PC-3 (cell line): Measurements from ENCODE around the gene R3HDM4. TPM values are rescaled to one million over a fixed set of nuclear protein-coding genes. Genes with fewer than 3 reads are reported as not detected.
A peak's percentile ranks its signal among the peaks of the same experiment; 100 is the strongest.

Experiments
- ATAC-seq: fragments of 200-7000 bp; cut with Tn5 transposase; 2 replicates; pipeline ENCODE4 v1.9.1; 2020; ENCODE audit warnings: mild to moderate bottlenecking, moderate library complexity
- BruUV-seq: library from RNA; stranded (reverse); fragments of 400-500 nt; replicated peaks from 2 replicates; lab custom pipeline; 2021; lab: Mats Ljungman, UMichigan
- CTCF ChIA-PET: fragments of 300-600 bp; sonication (Branson Sonifier 250); formaldehyde crosslinking; loops from one replicate; lab custom pipeline; 2022; ENCODE audit warnings: antibody characterized with exemption; lab: Charles Lee
- POLR2A ChIA-PET: fragments of 300-600 bp; sonication (Branson Sonifier 250); formaldehyde crosslinking; loops from one replicate; lab custom pipeline; 2022; ENCODE audit warnings: antibody characterized with exemption; ENCODE audit not compliant: unreplicated experiment; lab: Charles Lee
- DNase-seq: peaks from one replicate; pipeline ENCODE4 v3.0.0-alpha.2; 2015
- H2AFZ ChIP-seq: fragments of 300-600 bp; sonication (generic); 2 replicates; pipeline ENCODE4 v1.6.0; 2016; ENCODE audit warnings: antibody characterized with exemption, low read length
- H3F3A ChIP-seq: fragments of 300-600 bp; sonication (generic); one replicate; pipeline ENCODE4 v1.6.0; 2017; ENCODE audit warnings: antibody characterized with exemption, low read length, control low read depth, mild to moderate bottlenecking; ENCODE audit not compliant: unreplicated experiment
- H3K27ac ChIP-seq: fragments of 300-600 bp; sonication (generic); 2 replicates; pipeline ENCODE4 v1.5.1; 2016; ENCODE audit warnings: mild to moderate bottlenecking, low read length
- H3K27me3 ChIP-seq: fragments of 300-600 bp; sonication (generic); 2 replicates; pipeline ENCODE4 v1.6.1; 2016; ENCODE audit warnings: low read length, mixed read lengths
- H3K36me3 ChIP-seq: fragments of 300-600 bp; sonication (generic); 2 replicates; pipeline ENCODE4 v1.6.1; 2016; ENCODE audit warnings: low read depth, mixed run types, low read length, mixed read lengths
- H3K4me1 ChIP-seq: fragments of 300-600 bp; sonication (generic); 2 replicates; pipeline ENCODE4 v1.5.1; 2016; ENCODE audit warnings: low read length; ENCODE audit not compliant: insufficient read depth
- H3K4me2 ChIP-seq: fragments of 300-600 bp; sonication (generic); 2 replicates; pipeline ENCODE4 v1.6.0; 2016; ENCODE audit warnings: low read length
- H3K4me3 ChIP-seq: fragments of 300-600 bp; sonication (generic); 2 replicates; pipeline ENCODE4 v1.5.1; 2016; ENCODE audit warnings: mild to moderate bottlenecking, low read length, mixed read lengths
- H3K79me2 ChIP-seq: fragments of 300-600 bp; sonication (generic); 2 replicates; pipeline ENCODE4 v1.6.1; 2017; ENCODE audit warnings: low read length, mixed read lengths
- H3K9ac ChIP-seq: fragments of 300-600 bp; sonication (generic); 2 replicates; pipeline ENCODE4 v1.6.0; 2016; ENCODE audit warnings: mild to moderate bottlenecking, low read length
- H3K9me2 ChIP-seq: fragments of 300-600 bp; sonication (generic); replicated peaks from 2 replicates; pipeline ENCODE4 v1.6.1; 2016; ENCODE audit warnings: mixed run types, low read length, mixed read lengths
- H3K9me3 ChIP-seq: fragments of 300-600 bp; sonication (generic); 2 replicates; pipeline ENCODE4 v1.6.1; 2016; ENCODE audit warnings: low read length, mixed read lengths
- H4K20me1 ChIP-seq: fragments of 300-600 bp; sonication (generic); 2 replicates; pipeline ENCODE4 v1.6.1; 2016; ENCODE audit warnings: low read length, mixed read lengths
- CTCF ChIP-seq: fragments of 300-600 bp; sonication (generic); conservative IDR thresholded peaks from 2 replicates; pipeline ENCODE4 v1.5.1; 2017; ENCODE audit warnings: antibody characterized with exemption, low read depth, mild to moderate bottlenecking, low read length
- EZH2 ChIP-seq: fragments of 300-600 bp; sonication (generic); IDR thresholded peaks from one replicate; pipeline ENCODE4 v1.6.1; 2017; ENCODE audit warnings: antibody characterized with exemption, mild to moderate bottlenecking, low read length; ENCODE audit not compliant: unreplicated experiment
- EZH2phosphoT487 ChIP-seq: fragments of 300-600 bp; sonication (generic); IDR thresholded peaks from 2 replicates; pipeline ENCODE4 v1.6.1; 2018; ENCODE audit warnings: mild to moderate bottlenecking, antibody characterized with exemption, low read length, borderline replicate concordance
- intact Hi-C: fragments of 100-400 bp; cut with micrococcal nuclease; formaldehyde crosslinking; loops from 2 replicates; pipeline ENCODE4 v1.9.0; 2023
- total RNA-seq: library from RNA; depleted of rRNA; stranded (reverse); fragments of >200 nt; gene quantifications from 2 replicates; pipeline ENCODE4 v1.2.3, GENCODE V29; 2014

The R3HDM4 gene
- total RNA-seq, 1 experiment from 2014 or later, result 44.9 TPM

- Histone ChIP-seq H3K4me3 (peak overlapping the region; percentile 61), H2AFZ (0 out of 2 replicates have a peak overlapping the region, but pooled peaks have one; percentile 38), H3F3A (no peaks in the 10 kb centered on the region), H3K9me3 (no peaks in the 10 kb centered on the region), H3K9me2 (no peaks in the 10 kb centered on the region), H3K9ac (no peak overlapping the region), H3K4me1 (peaks cover 4% of the 10 kb centered on the region; the same call in 1 of the 2 replicates), H3K4me2 (peak overlapping the region; percentile 70), H4K20me1 (no peaks in the 10 kb centered on the region), H3K36me3 (no peaks in the 10 kb centered on the region), H3K27ac (no peak overlapping the region), H3K79me2 (no peaks in the 10 kb centered on the region), H3K27me3 (peaks cover 7% of the 10 kb centered on the region; the same call in 1 of the 2 replicates)
- DNase-seq, result peak; percentile 38
- ChIA-PET POLR2A (no interaction called here), CTCF (no interaction called here)
- ATAC-seq, result peak; percentile 44
- no peak for TF ChIP-seq EZH2
- TF ChIP-seq EZH2phosphoT487, result peak; percentile 87
- intact Hi-C loops, result no loop called here
- BruUV-seq, result no TSS peak
Measured at GRCh38 chr19:919199-920050, 6.4 kb upstream of the R3HDM4 start.

- H3K27me3 ChIP-seq, result peaks cover 7% of the 10 kb centered on the region; the same call in 1 of the 2 replicates
- POLR2A ChIA-PET, result no interaction called here
Measured at GRCh38 chr19:918481-919198, 5.6 kb upstream of the R3HDM4 start.

More at GRCh38 chr19:918481-919198, 5.6 kb upstream of the R3HDM4 start:
- ATAC-seq (no peak), DNase-seq (peak; percentile 19)
- CTCF ChIA-PET, result no interaction called here
- peak overlapping the region; percentile 78 for H3K4me2 ChIP-seq
- H3K9me2 ChIP-seq, result no peaks in the 10 kb centered on the region
- H2AFZ ChIP-seq, result no peak overlapping the region
- BruUV-seq, result no TSS peak
- no peaks in the 10 kb centered on the region for H3F3A ChIP-seq
- H3K27ac ChIP-seq, result no peak overlapping the region
- H3K9me3 ChIP-seq, result no peaks in the 10 kb centered on the region
- TF ChIP-seq EZH2 (no peak), CTCF (no peak), EZH2phosphoT487 (no peak)
- no peaks in the 10 kb centered on the region for H3K36me3 ChIP-seq
- H3K79me2 ChIP-seq, result no peaks in the 10 kb centered on the region
- H3K4me3 ChIP-seq, result peak overlapping the region; percentile 61
- intact Hi-C loops, result no loop called here
- no peak overlapping the region for H3K9ac ChIP-seq
- no peaks in the 10 kb centered on the region for H4K20me1 ChIP-seq
- H3K4me1 ChIP-seq, result peaks cover 4% of the 10 kb centered on the region; the same call in 1 of the 2 replicates
